NCI-H748 (cell line): Measurements from ENCODE around the gene ZNF778.
"Not testable (repeated sequence)": the region's sequence is repeated elsewhere in the genome, so short reads cannot be mapped to it uniquely, and the experiment has no call there.

ENCODE experiments used
- DNase-seq: peaks from one replicate; lab custom pipeline; 2025; ENCODE audit not compliant: unreplicated experiment; lab: John Stamatoyannopoulos, UW

Gene ZNF778

DNA sequence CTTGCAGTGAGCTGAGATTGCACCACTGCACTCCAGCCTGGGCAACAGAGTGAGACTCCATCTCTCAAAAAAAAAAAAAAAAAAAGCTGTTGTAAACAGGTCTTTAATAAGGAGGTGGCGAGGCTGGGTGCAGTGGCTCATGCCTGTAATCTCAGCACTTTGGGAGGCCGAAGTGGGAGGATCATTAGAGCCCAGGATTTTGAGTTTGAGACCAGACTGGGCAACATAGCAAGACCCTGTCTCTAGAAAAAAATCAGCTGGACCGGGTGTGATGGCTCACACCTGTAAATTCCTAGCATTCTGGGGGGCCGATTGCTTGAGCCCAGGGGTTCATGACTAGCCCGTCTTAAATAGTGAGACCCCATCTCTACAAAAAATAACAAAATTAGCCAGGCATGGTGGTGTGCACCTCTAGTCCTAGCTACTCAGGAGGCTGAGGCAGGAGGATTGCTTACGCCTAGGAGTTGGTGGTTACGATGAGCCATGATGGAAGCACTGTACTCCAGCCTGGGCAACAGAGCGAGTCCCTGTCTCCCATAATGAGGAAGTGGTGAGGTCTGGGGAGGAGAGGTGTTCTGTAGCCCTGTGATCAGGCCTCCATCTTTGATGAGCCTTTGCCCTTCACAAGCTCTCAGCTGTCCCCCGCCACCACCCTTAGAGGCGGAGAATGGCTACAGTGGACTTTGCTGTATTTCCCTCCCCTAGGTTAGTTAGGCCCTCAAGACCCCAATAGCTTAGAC lies 36.2 kb downstream of the ZNF778 start:
- DNase-seq, result no peak

DNA sequence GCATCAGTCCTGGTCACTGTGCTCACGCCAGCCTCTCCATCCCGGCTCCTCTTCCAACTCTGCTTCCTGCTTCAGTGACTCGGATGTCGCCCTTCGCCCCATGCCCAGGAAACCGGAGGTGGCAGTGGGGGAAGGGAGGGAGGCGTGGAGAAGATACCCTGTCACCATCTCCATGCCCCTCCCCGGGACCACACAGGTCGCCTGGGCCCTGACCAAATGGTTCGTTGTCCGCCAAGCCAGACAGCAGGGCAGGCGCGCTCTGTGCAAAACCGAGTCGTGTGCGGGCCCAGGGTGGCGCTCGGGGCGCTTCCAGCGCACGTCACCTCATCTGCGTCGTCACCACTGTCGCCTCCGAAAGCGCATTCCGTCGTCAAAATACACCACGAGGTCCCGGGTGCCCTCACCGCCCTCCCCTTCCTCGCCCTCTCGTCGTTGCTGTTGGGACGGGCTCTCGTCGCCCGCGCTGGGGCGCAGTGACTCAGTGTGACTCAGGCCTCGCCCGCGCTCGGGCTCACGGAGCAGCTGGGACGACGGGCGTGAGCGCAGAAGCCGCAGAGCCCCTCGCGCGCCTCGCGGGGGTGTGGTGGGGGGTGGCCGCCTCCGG lies 39.2 kb downstream of the ZNF778 start:
- DNase-seq, result peak; percentile 79

DNA sequence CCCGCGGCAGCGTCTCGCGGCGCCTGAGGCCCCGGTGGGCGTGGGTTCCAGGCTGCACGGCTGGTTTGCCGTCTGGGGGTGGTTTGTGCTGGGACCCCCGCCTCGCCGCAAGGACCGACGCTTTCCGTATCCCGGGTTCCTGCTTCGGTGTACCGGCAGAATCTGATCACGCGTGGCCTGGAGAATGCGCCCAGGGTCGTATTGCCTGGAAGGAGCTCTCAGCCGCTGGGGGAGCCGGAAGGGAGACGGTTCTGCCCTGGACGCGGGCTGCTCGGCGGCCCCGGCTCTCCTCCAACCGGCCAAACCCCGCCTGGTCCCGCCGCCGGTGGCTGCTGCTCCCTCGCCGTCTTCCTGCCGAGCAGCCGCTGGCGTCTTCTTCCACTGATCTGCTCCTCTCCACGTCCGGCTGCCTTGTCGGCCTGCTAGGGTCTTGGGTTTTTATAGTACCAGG lies 39.8 kb downstream of the ZNF778 start:
- DNase-seq, result peak; percentile 8

DNA sequence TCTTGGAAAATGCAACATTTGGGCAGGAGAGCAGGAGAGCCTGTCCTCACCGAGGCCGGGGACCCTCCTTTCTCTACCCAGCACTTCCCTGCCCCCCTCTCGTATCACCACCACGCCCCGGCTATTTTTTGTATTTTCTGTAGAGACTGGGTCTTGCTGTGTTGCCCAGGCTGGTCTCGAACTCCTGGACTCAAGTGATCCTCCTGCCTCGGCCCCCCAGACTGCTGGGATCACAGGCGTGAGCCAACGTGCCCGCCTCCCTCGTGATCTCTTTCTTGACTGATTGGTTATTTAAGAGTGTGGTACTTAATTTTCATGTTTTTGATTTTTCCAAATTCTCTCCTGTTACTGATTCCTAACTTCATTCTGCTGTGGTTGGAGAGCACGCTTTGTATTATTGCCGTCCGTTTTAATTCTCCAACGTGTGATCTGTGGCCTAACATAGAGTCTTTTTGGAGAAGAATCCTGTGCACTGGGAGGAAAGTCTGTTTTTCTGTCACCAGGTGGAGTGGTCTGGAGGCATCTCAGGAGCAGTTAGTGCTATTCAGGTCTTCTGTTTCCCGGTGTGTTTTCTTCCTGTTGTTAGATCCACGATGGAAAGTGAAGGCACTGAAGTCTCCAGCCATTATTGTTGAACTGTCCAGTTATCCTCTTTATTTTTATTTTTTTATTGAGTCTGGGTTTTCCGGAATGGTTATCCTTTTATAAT lies 40.4 kb downstream of the ZNF778 start:
- DNase-seq, result peak; percentile 7

DNA sequence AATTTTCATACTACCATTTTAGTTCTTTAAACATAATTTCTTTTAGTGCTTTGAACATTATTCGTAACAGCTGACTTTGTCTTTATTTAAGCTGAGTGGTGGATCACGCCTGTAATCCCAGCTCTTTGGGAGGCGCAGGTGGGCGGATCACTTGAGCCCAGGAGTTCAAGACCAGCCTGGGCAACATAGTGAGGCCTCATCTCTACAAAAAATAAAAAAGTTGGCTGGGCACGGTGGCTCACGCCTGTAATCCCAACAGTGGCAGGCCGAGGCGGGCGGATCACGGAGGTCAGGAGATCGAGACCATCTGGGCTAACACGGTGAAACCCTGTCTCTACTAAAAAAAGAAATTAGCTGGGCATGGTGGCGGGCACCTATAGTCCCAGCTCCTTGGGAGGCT lies 42.4 kb downstream of the ZNF778 start:
- DNase-seq, result not testable (repeated sequence)

DNA sequence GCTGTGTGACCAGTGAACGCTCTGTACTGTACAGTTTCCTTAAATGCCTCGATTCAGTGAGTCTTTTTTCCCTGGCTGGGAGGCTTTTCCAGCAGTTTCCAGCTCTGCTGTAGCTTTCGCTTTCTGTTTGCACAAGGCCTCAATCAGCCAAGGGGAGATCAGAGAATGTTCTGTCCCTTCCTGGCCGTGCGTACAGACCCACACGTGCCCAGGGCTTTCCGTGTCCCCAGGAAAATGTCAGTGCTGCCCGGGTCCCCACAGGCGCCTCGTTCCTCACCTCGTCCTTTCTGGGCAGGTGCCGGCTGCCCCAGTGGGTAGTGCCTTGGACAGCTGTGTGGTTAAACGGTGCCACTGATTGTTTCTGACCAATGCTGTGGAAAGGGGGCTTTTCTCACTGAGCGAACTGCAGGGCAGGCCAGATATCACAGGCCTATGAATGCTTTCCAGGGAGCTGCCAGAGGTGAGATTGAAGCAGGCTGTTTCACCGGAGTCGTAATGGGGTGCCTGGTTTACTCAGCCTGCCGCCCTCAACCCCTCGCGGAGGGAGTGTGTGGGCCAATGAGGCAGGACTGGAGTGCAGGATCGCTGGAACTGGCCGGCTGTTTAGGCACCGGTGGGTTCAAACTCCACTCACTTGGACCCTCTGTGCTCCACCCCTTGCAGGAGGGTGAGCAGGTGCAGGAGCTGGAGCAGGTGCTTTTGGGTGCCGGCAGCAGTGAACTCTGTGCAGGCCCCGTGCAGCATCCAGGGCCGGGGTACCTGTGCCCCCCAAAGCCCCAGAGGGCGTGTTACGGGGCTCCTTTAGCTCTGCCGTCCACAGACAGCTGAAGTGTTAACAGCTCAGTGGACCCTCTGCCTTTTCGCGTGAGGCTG lies 44.4 kb downstream of the ZNF778 start:
- no peak for DNase-seq

DNA sequence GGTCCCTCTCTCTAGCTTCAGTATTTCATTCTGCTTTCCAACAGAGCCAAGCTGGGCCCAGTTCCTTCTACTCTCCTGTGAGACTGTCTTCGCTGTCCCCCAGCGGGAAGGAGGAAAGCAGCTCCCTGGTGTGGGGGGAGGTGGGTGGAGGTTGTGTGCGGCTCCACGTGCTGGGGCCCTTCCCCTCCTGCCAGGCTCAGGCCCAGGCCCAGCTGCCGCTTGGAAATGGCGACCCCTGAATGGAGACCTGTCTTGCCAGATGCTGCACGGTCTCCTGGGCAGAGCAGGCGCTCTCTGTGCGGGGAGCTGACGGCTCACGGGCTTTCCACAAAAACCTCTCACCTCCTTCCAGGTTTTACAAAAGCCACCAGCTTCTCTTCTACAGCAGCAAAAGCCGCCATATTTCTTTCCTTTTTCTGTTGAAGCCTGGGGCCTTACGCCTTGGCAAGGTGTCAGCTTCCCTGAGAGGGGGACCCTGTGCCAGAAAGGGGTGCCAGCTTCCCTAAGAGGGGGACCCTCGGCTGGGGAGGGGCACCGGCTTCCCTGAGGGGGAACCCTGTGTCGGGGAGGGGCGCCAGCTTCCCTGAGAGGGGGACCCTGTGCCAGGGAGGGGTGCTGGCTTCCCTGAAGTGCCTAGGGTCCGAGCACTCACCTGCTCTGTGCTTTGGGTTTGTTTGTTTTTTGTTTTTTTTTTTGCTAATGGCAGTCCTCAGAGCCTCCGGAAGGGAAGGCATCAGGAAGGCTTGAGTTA lies 47.5 kb downstream of the ZNF778 start:
- no peak for DNase-seq

DNA sequence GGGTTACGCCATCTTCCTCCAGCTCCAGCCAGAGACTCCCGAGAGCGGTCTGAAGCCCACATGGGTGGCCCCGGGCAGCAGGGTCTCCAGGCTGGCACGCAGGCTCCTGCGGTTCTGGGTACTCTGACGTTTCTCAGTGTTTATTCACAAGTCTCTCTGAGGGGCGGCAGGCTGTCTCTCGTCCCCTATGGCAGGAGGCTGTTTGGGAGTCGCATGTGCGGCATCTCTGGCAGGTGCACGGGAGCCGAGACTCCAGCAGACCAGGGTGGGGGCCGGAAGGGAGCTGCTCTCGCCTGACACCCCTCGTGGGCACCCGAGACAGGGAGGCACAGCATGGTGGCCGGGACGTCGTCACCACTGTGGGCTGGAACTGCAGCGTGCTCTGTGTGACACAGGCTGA lies 48.1 kb downstream of the ZNF778 start:
- DNase-seq, result no peak

DNA sequence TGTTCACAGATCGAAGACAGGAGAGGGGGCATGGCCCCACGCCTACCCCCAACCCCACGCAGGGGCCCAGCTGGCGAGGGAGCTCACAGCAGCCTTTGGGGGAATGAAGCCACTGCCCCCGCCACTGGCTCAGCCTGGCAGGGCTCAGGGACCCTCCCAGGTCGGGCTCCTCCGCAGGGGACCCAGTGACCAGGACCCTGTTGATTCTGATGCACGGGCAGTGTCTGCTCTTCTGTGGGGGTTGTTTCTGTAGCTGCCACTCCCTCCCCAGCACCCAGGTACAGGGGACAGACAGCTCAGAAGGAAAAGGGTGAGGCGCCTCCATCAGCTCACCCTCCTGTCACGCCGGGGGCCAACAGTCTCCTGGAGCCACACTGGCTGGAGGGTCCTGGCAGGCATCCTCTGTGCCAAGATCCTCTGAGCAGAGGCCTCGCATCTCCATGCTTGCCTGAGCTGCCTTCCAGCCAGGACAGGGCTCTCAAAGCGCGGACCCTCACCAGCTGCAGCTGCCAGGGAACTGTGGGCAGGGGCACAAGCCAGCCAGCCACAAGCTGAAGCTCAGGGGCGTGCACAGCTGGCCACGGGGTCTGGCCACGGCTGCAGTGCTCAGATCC lies 49.1 kb downstream of the ZNF778 start:
- DNase-seq, result no peak

DNA sequence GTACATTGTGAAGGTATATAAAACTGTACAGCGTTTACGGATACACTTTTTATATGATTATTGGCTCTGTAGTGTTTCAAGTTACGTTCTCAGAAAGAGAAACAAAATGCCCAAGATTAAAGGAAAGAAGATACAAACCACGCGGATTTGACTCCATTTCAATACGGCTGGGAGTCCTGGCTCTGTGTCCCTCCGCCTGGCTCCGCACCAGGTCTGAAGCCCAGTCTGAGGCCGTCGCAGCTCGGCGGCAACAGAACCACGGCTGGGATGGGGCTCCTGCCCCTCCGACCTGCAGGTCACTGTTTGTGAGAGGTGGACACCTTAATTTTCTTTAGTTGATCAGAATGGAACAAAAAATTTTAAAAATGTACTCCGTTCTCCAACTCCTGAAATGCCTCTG lies 50.2 kb downstream of the ZNF778 start:
- DNase-seq, result not testable (repeated sequence)

DNA sequence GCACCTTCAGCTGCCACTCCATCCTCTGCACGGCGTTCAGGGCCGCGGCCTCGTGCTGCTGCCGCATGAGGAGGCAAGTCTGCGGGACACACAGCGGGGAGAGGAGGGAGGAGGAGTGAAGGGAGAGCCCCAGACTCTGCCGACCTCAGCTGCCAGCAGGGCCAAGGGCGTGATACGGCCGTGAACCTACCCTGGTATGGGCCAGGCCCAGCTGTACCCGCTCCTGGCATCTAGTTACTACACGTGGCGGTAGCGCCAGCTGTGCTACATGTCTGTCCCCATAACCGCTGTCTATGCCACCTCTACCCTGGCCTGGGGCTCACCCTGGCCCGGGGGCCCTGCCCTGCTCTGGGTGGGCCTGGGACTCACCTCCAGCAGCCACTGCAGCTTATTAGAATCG lies 51.1 kb downstream of the ZNF778 start:
- no peak for DNase-seq

DNA sequence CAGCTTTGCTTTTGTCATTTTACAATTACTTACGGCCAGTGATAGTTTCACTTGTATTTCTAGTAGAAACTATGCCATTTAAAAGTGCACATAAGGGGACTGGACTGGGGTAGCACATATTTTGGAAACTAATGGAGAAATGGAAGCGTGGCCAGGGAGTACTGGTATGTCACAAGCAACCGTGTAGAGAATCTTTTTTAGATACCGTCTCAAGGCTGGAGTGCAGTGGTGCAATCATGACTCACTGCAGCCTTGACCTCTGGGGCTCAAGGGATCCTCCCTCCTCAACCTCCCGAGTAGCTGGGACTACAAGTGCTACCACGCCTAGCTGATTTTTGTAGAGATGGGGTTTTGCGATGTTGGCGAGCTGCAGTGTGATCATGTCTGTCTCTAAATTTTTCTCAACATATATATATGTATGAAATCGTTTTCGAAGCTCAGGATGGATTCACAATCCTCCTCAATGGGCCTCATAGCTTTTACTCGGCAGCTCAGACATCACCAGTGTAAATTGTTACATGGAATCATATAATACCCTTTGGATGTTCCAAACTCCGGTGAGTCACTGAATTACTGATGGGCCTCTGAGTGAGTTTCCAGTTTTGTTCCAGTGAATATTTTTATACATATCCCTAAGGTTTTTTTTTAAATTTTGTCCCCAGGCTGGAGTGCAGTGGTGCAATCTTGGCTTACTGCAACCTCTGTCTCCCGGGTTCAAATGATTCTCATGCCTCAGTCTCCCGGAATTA lies 51.7 kb downstream of the ZNF778 start:
- no peak for DNase-seq

DNA sequence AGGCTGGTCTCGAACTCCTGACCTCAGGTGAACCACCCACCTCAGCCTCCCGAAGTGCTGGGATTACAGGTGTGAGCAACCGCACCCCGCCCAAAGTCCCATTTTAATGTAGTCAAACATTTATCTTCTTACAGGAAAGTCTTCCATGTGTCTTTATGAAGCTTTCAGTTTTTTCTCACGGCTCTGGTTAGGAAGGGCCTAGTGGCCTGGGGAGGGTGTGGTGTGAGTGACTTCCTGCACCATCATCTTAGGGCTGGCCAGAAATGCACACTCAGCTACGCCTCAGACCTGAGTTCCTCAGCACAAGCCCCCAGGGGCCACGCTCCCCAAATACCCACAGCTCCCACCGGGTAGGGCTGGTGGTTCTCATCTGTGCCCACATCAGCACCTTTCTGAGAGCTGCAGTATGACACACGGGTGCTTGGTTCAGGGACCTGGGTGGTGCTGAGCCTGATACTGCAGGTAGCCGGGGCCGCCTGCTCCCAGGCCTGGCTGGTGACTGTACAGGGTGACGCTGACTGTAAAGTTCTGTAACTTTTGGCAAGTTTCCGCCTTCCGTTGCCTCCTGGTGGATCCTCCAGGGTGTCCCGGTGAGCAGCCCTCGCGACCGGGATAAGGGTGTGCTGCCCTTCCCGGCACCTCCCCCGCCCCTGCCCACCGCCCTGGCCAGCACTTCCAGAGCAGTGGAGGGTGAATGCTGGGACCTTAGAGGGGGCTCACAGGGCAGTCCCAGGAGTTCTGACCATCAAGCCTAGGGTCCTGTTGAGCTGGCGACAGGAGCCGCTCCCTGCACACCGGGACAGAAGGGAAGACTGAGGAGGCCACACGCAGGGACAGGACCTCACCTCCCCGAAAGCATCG lies 52.5 kb downstream of the ZNF778 start:
- no peak for DNase-seq

DNA sequence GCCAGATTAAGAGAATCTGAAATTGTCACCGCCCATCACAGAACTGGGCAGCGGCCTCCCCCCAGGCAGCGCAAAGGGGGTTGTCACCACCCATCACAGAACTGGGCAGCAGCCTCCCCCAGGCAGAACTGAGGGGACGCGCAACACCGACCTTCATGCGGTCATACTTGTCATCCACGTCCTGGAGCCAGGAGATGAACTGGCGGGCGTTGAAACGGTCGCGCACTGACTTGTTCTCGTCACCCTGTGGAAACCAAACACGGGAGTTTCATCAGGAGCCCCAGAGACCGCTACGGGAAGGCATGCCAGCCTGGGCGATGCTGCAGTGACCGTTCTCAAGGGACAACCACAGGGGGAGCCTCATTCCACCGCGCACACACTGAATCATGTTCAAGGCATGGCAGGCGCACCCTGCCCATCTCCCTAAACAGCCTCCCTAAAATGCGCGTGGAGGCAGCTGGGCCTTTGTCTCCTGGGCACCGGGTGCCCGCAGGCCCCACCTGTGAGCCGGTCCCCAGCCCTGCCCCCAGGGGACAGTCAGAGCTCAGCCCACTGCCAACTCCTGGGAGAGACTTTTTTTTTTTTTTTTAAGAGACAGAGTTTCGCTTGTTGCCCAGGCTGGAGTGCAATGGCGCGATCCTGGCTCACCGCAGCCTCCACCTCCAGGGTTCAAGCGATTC lies 53.3 kb downstream of the ZNF778 start:
- no peak for DNase-seq

DNA sequence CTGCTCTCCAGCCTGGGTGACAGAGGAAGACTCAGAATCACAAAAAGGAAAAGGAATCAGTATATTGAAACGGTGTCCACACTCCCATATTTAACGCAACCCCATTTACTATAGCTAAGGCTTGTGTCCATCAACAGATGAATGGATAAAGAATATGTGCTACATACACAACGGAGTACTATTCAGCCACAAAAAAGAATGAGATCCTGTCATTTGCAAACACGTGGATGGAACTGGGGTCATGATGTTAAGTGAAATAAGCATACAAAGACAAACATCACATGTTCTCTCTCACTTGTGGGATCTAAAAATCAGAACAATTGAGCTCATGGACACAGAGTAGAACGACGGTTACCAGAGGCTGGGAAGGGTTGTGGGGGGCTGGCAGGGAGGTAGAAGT lies 55.1 kb downstream of the ZNF778 start:
- no peak for DNase-seq

DNA sequence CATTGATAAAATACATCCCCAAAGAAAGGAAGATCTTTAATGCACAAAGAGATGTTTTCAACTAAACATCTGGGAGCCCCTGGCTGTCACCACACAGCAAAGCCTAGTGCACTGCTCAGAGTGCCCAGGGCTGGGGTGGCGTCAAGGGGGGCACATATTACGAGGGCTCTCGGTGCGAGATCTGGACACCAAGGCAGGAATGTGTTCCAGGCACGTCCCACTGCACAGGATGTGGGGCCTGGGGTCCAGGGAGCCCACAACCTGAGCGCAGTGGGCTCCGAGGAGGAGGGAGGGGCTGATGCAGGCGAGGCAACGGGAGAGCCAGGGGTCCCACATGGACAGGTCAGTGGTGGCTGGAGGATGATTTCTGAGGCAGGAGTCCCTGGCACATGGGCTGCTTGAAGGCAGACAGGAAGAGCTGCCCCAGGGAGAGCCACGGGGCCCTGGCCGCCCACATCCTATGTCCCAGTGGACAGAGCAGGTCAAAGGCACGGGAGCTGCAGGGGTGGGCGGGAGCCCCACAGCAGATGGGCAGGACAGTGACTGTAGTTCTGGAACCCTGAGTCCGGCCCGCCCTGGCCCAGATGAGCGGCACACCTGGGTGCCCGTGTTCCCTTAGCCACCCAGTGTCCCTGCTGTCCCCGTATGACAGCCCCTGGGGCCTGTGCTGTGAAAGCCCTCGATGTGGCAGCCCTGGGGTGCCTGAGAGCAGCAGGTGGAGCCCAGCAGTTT lies 56.4 kb downstream of the ZNF778 start:
- DNase-seq, result no peak

DNA sequence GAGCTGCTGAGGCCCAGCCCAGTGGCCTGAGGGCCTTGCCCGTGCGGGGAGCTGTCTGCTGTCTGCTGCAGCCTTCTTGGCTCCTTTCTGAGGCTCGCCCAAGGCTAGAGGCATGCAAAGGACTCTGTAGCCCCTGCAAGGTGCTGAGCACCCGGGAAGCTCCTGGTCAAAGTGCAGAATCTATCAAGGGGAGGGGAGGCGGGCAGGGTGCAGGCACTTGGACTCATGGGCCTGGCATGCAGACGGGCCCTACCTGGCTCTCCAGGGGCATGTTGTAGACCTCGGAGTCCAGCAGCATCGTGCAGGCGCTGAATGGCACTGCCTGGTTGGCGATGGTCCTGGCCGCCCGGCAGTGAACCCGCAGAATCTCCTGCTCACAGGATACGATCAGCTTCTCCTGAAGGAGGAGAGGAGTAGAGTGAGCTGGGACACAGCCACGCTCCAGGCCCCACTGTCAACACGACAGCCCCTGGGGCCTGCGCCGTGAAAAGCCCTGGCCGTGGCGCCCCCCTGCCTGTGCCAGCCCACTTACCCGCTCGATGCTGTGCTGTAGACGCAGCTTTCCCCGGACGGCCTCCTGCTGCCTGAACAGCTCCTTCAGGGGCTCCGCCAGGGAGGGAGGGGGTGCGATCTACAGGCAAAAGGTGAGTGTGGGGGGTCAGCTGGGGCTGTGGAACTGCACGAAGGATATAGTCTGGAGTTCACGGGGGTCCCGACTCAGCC lies 57.2 kb downstream of the ZNF778 start:
- DNase-seq, result no peak
